UCSD-AML1 (cell line): ENCODE measurements around the gene NLK.
"Not testable (repeated sequence)": the region's sequence is repeated elsewhere in the genome, so short reads cannot be mapped to it uniquely, and the experiment has no call there.

ENCODE experiments used
- DNase-seq: peaks from one replicate; lab custom pipeline; 2025; ENCODE audit not compliant: unreplicated experiment; lab: John Stamatoyannopoulos, UW

Gene NLK

GRCh38 chr17:28145348-28145747 is 102.9 kb downstream of the NLK start:
- no peak for DNase-seq

DNA sequence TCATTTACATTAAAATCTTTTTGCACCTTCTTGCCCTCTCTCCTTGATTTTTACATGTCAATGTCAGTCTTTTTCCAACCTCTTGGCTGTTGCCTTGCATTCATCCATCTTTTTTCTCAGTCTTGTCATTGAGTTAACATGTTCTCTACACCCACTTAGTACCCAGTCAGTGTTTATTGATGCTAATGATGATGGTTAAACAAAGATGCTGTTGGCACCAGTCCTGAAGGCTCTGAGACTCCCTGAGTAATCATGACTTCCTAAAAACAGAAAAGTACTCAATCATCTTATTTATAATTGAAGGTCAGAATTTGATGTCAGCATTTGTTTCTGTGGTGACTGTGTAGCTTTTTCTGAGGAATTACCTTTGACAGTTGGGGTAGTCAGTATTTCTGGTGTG is 104.5 kb downstream of the NLK start:
- DNase-seq: no peak

GRCh38 chr17:28151001-28151400 is 108.5 kb downstream of the NLK start:
- no peak for DNase-seq

DNA sequence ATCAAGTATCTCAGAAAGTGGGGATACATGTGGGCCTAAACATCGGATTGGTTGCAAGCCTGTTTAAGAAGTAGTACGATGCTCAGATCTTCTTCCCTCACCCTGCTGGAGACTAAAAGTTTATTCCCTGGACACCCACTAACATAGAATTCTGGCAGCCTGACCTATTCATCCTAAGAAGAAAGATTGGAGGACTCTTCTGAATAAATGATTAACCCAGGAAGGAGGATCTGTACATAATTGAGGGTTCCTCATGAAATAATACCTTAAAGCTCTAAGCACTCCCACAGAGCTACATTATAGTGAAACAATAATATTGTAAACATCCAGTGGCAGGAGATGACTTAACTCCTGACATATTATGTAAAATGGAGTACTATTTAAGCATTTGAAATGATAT is 111.7 kb downstream of the NLK start:
- DNase-seq: no peak

GRCh38 chr17:28155405-28155804 is 112.9 kb downstream of the NLK start:
- DNase-seq: not testable (repeated sequence)

GRCh38 chr17:28159004-28159403 is 116.5 kb downstream of the NLK start:
- DNase-seq: no peak

DNA sequence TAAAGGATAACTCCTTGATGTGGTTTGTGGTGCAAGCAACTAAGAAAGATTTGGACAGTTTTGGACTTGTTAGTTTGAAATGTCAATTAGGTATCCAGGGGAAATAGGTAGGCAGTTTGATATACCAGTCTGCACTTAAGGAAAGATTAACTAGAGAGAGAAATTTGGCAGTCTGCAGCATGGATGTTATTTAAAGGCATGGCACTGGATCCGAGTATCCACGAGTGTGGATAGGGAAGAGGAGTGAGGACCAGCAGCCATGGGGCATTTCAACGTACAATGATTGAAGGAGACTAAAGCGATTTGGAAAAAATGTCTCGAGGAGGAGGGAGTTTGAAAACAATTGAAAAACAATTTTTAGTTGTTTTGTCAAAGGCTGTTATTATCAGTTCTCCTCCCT is 117.4 kb downstream of the NLK start:
- DNase-seq: no peak

GRCh38 chr17:28160610-28161009 is 118.1 kb downstream of the NLK start:
- no peak for DNase-seq

GRCh38 chr17:28161311-28161710 is 118.8 kb downstream of the NLK start:
- no peak for DNase-seq

DNA sequence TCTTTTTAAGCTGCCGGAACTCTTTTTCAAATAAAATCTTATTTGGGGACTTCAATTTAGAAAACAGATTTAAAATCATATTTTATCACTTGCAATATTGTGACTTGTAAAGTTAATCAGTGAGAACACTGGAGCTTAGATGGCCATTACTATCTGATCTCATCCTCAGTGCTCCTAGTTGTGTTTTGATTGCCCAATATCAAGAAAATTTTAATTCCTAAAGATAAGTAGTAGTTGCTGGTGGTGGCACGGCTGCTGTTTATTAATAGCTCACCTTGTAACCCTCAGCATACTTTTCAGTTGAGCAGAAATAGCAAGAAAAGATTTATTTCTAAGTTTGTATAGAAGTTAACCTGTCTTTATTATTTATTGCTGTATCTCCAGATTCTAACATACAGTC is 124.0 kb downstream of the NLK start:
- no peak for DNase-seq

GRCh38 chr17:28169621-28170349 is 127.3 kb downstream of the NLK start:
- DNase-seq: no peak

- DNase-seq: no peak
Measured at GRCh38 chr17:28170771-28171170, 128.3 kb downstream of the NLK start.

- DNase-seq: no peak
Measured at GRCh38 chr17:28173031-28173561, 130.6 kb downstream of the NLK start.

- no peak for DNase-seq
Measured at GRCh38 chr17:28173801-28174200, 131.3 kb downstream of the NLK start.

GRCh38 chr17:28174352-28175046 is 132.0 kb downstream of the NLK start:
- DNase-seq: no peak

DNA sequence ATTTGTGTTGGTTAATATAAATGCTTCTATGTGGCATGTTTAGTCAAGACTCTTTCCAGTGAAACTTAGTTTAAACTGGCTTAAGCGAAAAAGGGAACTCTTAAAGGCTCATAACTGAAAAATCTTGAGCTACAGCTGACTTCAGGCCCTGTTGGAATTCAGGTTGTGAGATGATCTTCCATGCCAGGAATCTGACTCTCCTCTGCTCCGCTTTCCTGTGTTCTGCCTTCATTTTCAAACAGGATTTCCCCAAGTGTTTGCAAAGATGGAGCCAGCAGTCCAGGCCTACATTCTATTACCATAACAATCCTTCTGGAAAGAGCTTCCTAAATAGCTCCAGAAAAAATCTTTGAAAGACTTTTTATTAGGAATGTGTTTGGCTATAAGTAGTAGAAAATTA is 134.9 kb downstream of the NLK start:
- no peak for DNase-seq

GRCh38 chr17:28178800-28179199 is 136.3 kb downstream of the NLK start:
- DNase-seq: no peak

- DNase-seq: no peak
Measured at GRCh38 chr17:28180449-28180848, 138.0 kb downstream of the NLK start.

- no peak for DNase-seq
Measured at GRCh38 chr17:28181568-28181967, 139.1 kb downstream of the NLK start.

GRCh38 chr17:28182559-28182958 is 140.1 kb downstream of the NLK start:
- no peak for DNase-seq

DNA sequence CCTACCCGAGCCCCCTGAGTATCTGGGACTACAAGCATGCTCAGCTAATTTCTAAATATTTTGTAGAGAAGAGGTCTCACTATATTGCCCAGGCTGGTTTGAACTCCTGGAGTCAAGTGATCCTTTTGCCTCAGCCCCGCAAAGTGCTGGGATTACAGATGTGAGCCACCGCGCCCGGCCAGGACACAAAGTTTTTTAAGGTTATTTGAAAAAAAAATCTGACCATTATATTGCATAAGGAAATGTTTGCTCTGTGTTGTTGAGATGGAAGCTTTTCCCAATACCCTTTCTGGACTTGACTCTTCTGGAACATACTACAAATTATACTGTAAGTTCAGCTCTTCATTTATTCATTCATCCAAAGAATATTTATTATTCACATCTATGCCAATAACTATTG is 143.2 kb downstream of the NLK start:
- no peak for DNase-seq

DNA sequence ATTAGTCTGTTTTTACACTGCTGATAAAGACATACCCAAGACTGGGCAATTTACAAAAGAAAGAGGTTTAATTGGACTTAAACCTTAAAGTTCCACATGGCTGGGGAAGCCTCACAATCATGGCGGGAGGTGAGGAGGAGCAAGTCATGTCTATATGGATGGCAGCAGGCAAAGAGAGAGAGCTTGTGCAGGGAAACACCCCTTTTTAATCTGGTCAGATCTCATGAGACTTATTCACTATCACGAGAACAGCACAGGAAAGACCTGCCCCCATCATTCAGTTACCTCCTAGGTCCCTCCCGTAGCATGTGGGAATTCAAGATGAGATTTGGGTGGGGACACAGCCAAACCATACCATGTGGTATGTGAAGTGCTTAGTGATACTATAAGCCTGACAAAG is 144.0 kb downstream of the NLK start:
- not testable (repeated sequence) for DNase-seq
